ENCODE measurements around the gene LRRN2.
"Not testable (repeated sequence)": the region's sequence is repeated elsewhere in the genome, so short reads cannot be mapped to it uniquely, and the experiment has no call there.

DNA sequence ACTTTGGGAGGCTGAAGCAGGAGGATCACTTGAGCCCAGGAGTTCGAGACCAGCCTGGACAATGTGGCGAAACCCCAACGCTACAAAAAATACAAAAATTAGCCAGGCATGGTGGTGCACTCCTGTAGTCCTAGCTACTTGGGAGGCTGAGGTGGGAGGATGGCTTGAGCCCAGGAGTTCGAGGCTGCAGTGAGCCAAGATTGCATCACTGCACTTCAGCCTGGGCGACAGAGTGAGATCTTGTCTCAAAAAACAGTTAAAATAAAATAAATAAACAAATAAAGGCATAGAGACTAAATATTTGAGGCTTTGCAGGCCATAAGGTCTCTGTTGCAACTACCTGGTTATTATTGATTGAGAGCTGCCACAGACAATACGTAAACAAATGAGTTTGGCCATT, 41.9 kb upstream of the LRRN2 start:
- TF ChIP-seq EZH2 (IDR thresholded peaks at IDR 0.05; ENCODE audit: low read depth) = not testable (repeated sequence)
- TF ChIP-seq, protein P1, sequence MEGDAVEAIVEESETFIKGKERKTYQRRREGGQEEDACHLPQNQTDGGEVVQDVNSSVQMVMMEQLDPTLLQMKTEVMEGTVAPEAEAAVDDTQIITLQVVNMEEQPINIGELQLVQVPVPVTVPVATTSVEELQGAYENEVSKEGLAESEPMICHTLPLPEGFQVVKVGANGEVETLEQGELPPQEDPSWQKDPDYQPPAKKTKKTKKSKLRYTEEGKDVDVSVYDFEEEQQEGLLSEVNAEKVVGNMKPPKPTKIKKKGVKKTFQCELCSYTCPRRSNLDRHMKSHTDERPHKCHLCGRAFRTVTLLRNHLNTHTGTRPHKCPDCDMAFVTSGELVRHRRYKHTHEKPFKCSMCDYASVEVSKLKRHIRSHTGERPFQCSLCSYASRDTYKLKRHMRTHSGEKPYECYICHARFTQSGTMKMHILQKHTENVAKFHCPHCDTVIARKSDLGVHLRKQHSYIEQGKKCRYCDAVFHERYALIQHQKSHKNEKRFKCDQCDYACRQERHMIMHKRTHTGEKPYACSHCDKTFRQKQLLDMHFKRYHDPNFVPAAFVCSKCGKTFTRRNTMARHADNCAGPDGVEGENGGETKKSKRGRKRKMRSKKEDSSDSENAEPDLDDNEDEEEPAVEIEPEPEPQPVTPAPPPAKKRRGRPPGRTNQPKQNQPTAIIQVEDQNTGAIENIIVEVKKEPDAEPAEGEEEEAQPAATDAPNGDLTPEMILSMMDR (conservative IDR thresholded peaks at IDR 0.05) = not testable (repeated sequence)

All from PC-9 (cell line).